ENCODE measurements around the gene CNGA3. TPM values are rescaled to one million over a fixed set of nuclear protein-coding genes. Genes with fewer than 3 reads are reported as not detected.

CNGA3 gene
- total RNA-seq, 1 donor from 2014 or later, result 3.7 TPM

GRCh38 chr2:98356729-98357128, 10.5 kb downstream of the CNGA3 start:
- DNase-seq (ENCODE audit: extremely low spot score, unreplicated experiment), result no peak
- H3K36me3 Mint-ChIP-seq, result no peaks in the 10 kb centered on the region
- no peak overlapping the region for H3K4me3 Mint-ChIP-seq
- no peaks in the 10 kb centered on the region for H3K4me1 Mint-ChIP-seq (ENCODE audit: unreplicated experiment)
- H3K9me3 Mint-ChIP-seq, result no peaks in the 10 kb centered on the region
- no peak overlapping the region for H3K27ac Mint-ChIP-seq
- no peak for TF ChIP-seq CTCF (conservative IDR thresholded peaks at IDR 0.05)
- H3K27me3 Mint-ChIP-seq, result peaks cover 10% of the 10 kb centered on the region

DNA sequence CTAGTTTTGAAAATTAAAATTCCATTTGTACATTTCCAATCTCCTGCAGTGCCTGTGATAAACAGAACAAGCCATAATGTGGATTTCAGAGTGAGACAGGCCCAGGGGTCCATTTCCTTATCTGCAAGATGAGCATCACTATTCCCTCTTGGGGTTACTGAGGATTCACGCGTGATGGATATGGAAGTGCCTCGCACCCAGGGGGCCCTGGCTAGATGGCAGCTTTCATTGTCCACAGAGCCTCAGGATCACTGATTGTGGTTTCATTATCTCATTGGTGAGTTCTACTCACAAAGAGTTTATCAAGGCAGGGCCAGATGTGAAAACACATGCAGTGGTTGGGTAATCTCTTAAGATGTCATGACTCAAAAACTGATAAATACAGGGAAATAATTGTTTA, 11.6 kb downstream of the CNGA3 start:
- Mint-ChIP-seq H3K27ac (no peak overlapping the region), H3K4me1 (ENCODE audit: unreplicated experiment) (no peaks in the 10 kb centered on the region), H3K4me3 (no peak overlapping the region), H3K36me3 (no peaks in the 10 kb centered on the region), H3K27me3 (peaks cover 6% of the 10 kb centered on the region), H3K9me3 (no peaks in the 10 kb centered on the region)
- TF ChIP-seq CTCF (conservative IDR thresholded peaks at IDR 0.05), result no peak
- DNase-seq (ENCODE audit: extremely low spot score, unreplicated experiment), result no peak

DNA sequence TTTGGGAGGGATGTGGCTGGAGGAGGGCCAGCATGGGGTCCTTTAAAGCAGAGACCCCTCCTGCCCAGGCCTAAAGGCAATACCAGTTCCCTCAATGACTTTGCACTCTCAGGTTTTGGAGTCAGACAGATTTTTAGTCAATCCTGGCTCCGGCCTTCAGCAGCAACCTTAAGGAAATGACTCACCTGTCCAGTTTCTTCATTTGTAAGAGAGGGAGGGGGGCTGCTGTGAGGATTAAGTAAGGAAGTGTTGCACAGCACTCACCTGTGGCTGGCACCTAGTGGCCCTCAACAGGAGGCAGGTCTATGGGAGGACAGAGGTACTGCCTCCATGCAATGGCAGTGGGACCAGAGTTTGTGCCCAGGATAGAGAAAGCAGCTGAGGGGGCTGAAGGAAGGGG, 13.7 kb downstream of the CNGA3 start:
- H3K4me1 Mint-ChIP-seq (ENCODE audit: unreplicated experiment), result no peaks in the 10 kb centered on the region
- TF ChIP-seq CTCF (conservative IDR thresholded peaks at IDR 0.05), result no peak
- no peak overlapping the region for H3K4me3 Mint-ChIP-seq
- H3K36me3 Mint-ChIP-seq, result no peaks in the 10 kb centered on the region
- H3K9me3 Mint-ChIP-seq, result no peaks in the 10 kb centered on the region
- no peak for DNase-seq (ENCODE audit: extremely low spot score, unreplicated experiment)
- peaks cover 3% of the 10 kb centered on the region for H3K27me3 Mint-ChIP-seq
- no peak overlapping the region for H3K27ac Mint-ChIP-seq

GRCh38 chr2:98367721-98368120, 21.5 kb downstream of the CNGA3 start:
- Mint-ChIP-seq H3K4me3 (no peak overlapping the region), H3K27me3 (peaks cover 12% of the 10 kb centered on the region), H3K4me1 (ENCODE audit: unreplicated experiment) (peaks cover 2% of the 10 kb centered on the region), H3K27ac (no peak overlapping the region), H3K36me3 (no peaks in the 10 kb centered on the region), H3K9me3 (peaks cover 6% of the 10 kb centered on the region)
- no peak for DNase-seq (ENCODE audit: extremely low spot score, unreplicated experiment)
- TF ChIP-seq CTCF (conservative IDR thresholded peaks at IDR 0.05), result no peak

DNA sequence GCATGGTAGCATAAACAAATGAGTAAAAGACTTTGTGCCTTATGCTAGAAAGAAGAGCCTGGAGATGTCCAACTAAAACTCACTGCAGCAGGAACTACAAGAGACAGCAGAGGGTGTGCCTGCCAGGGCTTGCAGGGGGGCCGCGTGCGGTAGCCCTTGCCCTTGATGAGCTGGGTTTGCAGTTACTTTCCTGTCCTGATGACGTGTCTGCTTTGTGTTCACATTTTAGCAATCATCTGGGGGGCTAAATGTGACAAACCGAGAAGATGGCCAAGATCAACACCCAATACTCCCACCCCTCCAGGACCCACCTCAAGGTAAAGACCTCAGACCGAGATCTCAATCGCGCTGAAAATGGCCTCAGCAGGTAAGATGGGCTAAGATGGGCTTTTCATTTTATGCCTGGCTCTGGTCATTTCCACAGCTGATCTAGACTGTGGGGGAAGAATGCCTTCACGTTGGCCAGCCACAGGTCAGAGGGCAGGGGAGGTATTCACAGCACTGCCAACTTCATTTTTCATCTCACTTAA, 23.5 kb downstream of the CNGA3 start:
- Mint-ChIP-seq H3K4me3 (no peak overlapping the region), H3K36me3 (no peaks in the 10 kb centered on the region)

More for the DNA sequence above, 23.5 kb downstream of the CNGA3 start:
- no peak for TF ChIP-seq CTCF (conservative IDR thresholded peaks at IDR 0.05)
- H3K9me3 Mint-ChIP-seq, result peaks cover 6% of the 10 kb centered on the region
- H3K4me1 Mint-ChIP-seq (ENCODE audit: unreplicated experiment), result peaks cover 21% of the 10 kb centered on the region
- DNase-seq (ENCODE audit: extremely low spot score, unreplicated experiment), result no peak
- H3K27me3 Mint-ChIP-seq, result peaks cover 20% of the 10 kb centered on the region
- H3K27ac Mint-ChIP-seq, result no peak overlapping the region
